A673 (cell line): ENCODE measurements around the gene RAB11B.

Source experiments
- CTCF ChIP-seq: fragments of 300-800, 200-600 bp; sonication (generic); conservative IDR thresholded peaks from 2 replicates; pipeline ENCODE4 v1.5.1; 2017; ENCODE audit warnings: low read depth, mild to moderate bottlenecking, antibody characterized with exemption, low read length, moderate library complexity, mixed read lengths
- EZH2 ChIP-seq: fragments of 200-600 bp; sonication (generic); IDR thresholded peaks from 2 replicates; pipeline ENCODE4 v1.6.1; 2017; ENCODE audit warnings: borderline replicate concordance, low read depth, mild to moderate bottlenecking, mixed read lengths, antibody characterized with exemption, low read length; ENCODE audit not compliant: poor library complexity, severe bottlenecking

- TF ChIP-seq CTCF (no peak), EZH2 (no peak)
Observed at GRCh38 chr19:8429044-8429443, 38.9 kb downstream of the RAB11B start.
